ENCODE data around the gene CPLX3.

Gene CPLX3

DNA sequence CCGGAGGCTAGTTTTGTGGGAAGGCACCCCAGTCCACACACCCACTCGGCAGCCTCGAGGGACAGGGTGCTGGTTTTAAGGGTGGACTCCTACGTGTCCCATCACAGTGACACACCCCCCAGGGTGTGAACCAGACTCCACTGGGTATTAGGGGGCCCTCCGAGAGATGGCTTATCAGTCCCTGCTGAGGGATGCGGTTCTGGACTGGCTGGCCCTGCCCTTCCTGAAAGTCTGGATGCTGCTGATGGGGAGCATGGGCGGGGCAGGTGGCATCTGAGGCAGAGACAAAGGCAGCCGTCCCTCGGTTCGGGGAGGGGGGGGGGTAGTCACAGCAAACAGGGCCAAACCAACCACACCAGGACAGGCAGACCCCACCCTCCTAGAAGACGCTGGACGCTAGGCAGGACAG, 17.5 kb downstream of the CPLX3 start:
- no peak for DNase-seq (ENCODE audit: extremely low read depth, low read depth)
- TF ChIP-seq, protein P1, sequence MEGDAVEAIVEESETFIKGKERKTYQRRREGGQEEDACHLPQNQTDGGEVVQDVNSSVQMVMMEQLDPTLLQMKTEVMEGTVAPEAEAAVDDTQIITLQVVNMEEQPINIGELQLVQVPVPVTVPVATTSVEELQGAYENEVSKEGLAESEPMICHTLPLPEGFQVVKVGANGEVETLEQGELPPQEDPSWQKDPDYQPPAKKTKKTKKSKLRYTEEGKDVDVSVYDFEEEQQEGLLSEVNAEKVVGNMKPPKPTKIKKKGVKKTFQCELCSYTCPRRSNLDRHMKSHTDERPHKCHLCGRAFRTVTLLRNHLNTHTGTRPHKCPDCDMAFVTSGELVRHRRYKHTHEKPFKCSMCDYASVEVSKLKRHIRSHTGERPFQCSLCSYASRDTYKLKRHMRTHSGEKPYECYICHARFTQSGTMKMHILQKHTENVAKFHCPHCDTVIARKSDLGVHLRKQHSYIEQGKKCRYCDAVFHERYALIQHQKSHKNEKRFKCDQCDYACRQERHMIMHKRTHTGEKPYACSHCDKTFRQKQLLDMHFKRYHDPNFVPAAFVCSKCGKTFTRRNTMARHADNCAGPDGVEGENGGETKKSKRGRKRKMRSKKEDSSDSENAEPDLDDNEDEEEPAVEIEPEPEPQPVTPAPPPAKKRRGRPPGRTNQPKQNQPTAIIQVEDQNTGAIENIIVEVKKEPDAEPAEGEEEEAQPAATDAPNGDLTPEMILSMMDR (IDR thresholded peaks at IDR 0.05; ENCODE audit: low read depth, low read length): no peak

DNA sequence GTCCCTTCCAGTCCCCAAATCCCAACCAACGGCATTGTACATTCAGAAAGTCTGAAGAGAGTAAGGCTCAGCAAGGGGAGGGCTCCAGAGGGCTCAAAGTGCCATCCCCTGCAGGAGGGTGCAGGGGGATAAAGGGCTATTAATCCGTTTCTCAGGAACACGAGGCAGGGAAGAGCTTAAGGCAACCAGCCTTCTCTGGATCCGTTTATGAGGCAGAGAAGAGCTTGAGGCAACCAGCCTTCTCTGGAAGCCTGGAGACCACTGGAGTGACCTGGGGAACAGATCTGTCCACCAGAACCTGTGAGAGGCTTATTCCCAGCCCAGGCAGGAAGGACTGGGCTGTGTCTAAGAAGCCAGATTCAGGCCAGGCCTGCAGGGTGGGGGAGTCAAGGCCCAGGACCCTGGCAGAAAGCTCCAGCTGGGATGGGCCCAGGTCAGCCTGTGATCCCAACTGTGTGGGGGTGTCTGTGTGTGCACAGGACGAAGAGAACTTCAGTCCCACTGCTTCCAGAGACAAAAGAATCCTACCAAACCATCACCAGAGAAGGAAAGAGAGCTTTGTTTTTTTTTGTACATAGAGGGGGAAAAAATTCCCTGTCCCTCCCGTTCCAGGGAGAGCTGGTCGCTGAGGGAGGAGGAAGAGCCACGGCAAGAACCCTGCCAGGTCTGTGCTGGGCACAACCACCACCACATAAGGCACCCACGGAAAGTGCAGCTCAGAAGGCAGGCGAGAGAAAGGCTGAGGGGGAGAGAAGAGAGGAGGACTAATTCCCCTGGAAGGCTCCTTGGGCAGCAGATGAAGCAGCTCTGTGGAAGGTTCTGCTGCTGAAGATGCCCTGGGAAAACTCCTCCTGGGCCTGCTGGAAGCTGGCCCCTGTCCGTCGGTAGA, 18.1 kb downstream of the CPLX3 start:
- TF ChIP-seq, protein P1 (IDR thresholded peaks at IDR 0.05; ENCODE audit: low read depth, low read length): no peak
- no peak for DNase-seq (ENCODE audit: extremely low read depth, low read depth)

DNA sequence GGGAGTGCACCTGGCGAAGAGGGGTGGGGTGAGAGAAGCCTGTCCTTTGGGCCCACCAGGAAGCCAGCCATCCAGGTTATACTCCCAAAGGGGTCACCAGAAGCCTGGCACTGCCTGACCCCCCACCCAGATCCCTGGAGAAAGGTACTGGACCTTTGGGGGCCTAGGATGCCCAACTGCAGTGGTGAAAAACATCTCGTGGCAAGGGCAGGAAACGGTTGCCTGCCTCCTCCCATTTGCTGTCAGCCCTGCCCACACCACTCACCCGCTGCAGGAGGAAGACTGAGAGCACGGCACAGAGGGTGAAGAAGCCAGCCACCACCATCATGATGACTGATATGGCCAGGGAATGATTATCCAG, 18.8 kb downstream of the CPLX3 start:
- no peak for DNase-seq (ENCODE audit: extremely low read depth, low read depth)
- TF ChIP-seq, protein P1 (IDR thresholded peaks at IDR 0.05; ENCODE audit: low read depth, low read length): no peak

DNA sequence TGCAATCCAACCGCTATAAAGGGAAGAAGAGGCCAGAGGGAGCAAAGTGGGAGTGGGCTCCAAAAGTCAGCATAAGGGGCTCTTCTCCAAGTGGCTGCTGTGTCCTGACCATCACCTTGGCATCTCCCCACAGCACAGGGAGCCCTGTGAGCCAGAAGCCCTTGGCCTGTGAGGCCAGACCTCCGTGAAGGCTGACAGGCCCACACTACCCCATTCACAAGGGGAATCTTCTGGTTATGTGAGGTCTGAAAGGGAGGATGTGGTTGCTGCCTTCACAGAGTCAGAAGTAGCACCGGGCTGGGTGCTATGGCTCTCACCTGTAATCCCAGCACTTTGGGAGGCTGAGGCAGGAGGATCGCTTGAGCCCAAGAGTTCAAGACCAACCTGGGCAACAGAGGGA, 19.2 kb downstream of the CPLX3 start:
- no peak for DNase-seq (ENCODE audit: extremely low read depth, low read depth)
- TF ChIP-seq, protein P1 (IDR thresholded peaks at IDR 0.05; ENCODE audit: low read depth, low read length): no peak

DNA sequence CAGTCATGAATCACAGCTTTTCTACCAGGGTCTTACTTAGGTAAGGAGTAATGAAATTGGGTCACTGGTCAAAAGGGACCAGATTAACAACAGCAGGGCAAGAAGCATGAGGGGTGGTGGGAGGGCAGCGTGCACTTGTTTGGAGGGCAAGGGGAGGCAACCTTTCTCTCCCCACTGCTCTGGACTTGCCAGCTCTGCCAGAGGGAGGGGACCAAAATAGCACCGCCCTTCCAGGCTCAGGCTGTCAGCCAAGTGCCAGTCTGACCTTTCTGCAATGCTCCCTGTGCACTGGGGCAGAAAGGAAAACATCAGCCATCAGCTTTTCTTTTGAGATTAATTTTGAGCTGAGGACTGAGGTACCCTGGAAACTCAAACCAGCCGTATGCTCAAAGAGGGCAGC, 21.0 kb downstream of the CPLX3 start:
- no peak for DNase-seq (ENCODE audit: extremely low read depth, low read depth)
- TF ChIP-seq, protein P1 (IDR thresholded peaks at IDR 0.05; ENCODE audit: low read depth, low read length): no peak

DNA sequence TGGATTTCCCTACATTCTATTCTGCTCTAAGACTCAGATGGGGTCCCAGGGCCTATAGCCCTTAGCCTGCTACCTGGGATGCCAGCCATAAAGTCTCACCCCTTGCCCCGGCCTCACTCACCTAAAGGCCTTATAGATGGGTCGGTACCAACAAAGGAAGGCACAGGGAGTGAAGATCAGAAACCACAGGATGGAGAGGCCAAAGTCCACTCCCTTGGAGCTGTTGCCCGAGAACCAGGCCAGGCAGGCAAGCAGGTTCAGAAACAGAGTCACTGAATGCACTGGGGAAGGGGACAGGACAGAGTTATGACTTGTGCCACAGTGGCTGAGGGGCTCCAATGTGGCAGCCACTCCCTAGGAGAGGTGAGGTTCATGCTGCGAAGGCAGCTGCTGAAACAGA, 24.0 kb downstream of the CPLX3 start:
- TF ChIP-seq, protein P1 (IDR thresholded peaks at IDR 0.05; ENCODE audit: low read depth, low read length): no peak
- DNase-seq (ENCODE audit: extremely low read depth, low read depth): no peak

DNA sequence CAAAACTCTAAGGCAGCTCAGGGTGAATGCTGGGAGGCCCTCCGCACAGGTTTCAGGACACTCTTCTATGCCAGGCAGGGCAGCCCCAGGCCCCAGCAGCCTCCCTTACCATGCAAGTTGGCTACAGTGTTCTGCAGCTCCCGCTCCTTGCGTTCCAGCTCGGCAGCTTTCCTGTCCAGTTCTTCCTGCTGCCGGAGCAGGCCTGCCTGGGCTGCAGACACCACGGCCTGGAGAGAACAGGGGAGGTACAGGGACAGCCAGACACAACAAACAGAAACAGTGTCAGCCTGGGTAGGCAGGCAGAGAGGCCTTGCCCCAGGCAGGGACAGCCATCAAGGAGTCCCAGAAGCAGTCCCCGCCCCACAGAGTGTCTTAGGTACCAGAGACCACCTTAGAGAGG, 25.5 kb downstream of the CPLX3 start:
- no peak for DNase-seq (ENCODE audit: extremely low read depth, low read depth)
- TF ChIP-seq, protein P1 (IDR thresholded peaks at IDR 0.05; ENCODE audit: low read depth, low read length): no peak
